ENCODE data around the gene MCF2L2. TPM values are rescaled to one million over a fixed set of nuclear protein-coding genes. Genes with fewer than 3 reads are reported as not detected.
A peak's percentile ranks its signal among the peaks of the same experiment; 100 is the strongest.

MCF2L2 gene
- total and polyA plus RNA-seq, 9 donors = 0.12 to 2.2 (median 0.61) TPM

DNA sequence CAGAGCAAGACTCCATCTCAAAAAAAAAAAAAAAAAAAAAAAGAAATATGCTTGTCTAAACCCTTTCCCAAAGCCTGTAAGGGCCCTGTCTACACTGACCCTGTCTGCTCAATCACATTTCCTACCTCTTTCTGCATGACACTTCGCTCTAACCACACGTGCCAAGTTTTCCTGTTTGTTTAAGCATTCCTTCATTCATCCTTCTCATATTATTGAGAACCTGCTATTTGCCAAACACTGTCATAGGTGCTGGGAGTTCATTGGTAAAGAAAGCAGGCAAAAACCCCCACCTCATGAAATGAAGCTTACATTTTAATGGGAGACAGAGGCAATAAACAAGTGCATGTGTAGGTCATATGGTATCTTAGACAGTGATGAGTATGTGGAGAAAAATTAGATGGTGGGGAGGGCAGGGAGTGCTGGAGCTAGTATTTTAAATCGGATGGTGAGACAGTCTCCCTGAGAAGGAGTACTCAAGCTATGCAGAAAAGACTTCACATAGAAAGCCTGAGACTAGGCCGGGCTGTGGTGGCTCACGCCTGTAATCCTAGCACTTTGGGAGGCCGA lies 127.3 kb downstream of the MCF2L2 start:
- Histone ChIP-seq H3K9me3 (no peaks in the 10 kb centered on the region), H3K4me3 (no peak overlapping the region), H3K4me1 (ENCODE audit: insufficient read depth) (no peaks in the 10 kb centered on the region), H3K36me3 (no peaks in the 10 kb centered on the region), H3K27ac (no peak overlapping the region), H3K27me3 (no peaks in the 10 kb centered on the region)
- DNase-seq = no peak
- intact Hi-C loops (cut with DNase I) = no loop called here
- WGBS, 3 donors = 84 to 88% (median 85%) methylated on average over 6 of the region's 6 CpGs
- TF ChIP-seq, protein P1, sequence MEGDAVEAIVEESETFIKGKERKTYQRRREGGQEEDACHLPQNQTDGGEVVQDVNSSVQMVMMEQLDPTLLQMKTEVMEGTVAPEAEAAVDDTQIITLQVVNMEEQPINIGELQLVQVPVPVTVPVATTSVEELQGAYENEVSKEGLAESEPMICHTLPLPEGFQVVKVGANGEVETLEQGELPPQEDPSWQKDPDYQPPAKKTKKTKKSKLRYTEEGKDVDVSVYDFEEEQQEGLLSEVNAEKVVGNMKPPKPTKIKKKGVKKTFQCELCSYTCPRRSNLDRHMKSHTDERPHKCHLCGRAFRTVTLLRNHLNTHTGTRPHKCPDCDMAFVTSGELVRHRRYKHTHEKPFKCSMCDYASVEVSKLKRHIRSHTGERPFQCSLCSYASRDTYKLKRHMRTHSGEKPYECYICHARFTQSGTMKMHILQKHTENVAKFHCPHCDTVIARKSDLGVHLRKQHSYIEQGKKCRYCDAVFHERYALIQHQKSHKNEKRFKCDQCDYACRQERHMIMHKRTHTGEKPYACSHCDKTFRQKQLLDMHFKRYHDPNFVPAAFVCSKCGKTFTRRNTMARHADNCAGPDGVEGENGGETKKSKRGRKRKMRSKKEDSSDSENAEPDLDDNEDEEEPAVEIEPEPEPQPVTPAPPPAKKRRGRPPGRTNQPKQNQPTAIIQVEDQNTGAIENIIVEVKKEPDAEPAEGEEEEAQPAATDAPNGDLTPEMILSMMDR (IDR thresholded peaks at IDR 0.05) = no peak
- TF ChIP-seq POLR2A (IDR thresholded peaks at IDR 0.05) (no peak), EP300 (IDR thresholded peaks at IDR 0.05) (no peak)

DNA sequence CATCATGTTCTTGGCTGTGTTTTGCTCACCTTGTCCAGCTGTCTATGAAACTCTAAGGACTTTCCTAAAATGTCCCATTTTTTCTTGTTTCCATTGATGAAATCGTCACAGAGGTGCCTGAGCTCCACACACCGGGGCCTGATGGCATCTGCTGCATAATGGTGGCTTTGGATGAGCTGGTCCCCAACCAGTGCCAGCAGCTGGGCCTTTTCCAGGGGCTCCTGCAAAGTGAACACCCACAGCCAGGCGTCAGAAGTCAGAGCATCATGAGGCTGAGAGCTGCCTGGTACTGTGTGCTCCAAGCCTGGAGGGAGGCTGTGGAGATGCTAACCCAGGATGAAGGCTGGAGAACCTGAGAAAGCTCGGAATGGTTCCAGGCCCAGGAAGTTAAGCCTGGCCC lies 128.4 kb downstream of the MCF2L2 start:
- Histone ChIP-seq H3K4me3 (no peak overlapping the region), H3K27ac (no peak overlapping the region), H3K36me3 (no peaks in the 10 kb centered on the region), H3K27me3 (no peaks in the 10 kb centered on the region), H3K4me1 (ENCODE audit: insufficient read depth) (no peaks in the 10 kb centered on the region), H3K9me3 (no peaks in the 10 kb centered on the region)
- WGBS, 3 donors = 94 to 98% (median 97%) methylated on average over 4 of the region's 4 CpGs
- TF ChIP-seq EP300 (IDR thresholded peaks at IDR 0.05) = no peak
- TF ChIP-seq POLR2A (IDR thresholded peaks at IDR 0.05) = no peak
- TF ChIP-seq, protein P1 (IDR thresholded peaks at IDR 0.05) = no peak
- DNase-seq = no peak
- intact Hi-C loops (cut with DNase I) = loop anchor here in 1 of 4 donors (10.0 kb wide), 1 partner anchor 65 kb away; no protein-coding TSS in a partner anchor

DNA sequence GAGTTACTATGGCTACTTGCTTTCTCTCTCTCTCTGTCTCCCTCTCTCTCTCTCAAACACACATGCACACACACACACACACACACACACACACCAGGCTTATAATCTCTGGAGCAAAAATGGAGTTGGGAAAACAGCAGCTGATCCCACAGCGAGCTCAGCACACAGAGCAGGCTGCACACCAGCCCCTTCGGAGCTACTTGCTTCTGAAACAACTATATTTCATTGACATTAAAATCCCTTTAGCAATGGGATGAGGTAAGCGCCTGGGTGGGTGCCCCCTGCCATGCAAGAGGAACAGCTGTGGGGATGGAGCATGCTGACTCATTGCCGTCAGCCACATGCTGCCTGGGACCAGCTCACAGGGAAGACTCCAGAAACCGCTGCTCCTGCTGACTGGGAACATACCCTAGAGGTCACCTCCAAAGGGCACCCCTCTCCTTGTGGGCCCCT lies 129.7 kb downstream of the MCF2L2 start:
- WGBS, 3 donors = 58 to 70% (median 64%) methylated on average over 5 of the region's 5 CpGs
- no peaks in the 10 kb centered on the region for H3K27me3 ChIP-seq
- intact Hi-C loops (cut with DNase I) = loop anchor here in 1 of 4 donors (10.0 kb wide), 1 partner anchor 64 kb away; no protein-coding TSS in a partner anchor
- no peaks in the 10 kb centered on the region for H3K4me1 ChIP-seq (ENCODE audit: insufficient read depth)
- no peaks in the 10 kb centered on the region for H3K36me3 ChIP-seq
- no peak overlapping the region for H3K4me3 ChIP-seq
- no peaks in the 10 kb centered on the region for H3K9me3 ChIP-seq
- peak in 2 of 5 donors; percentile 12 to 25 for DNase-seq
- TF ChIP-seq, protein P1 (IDR thresholded peaks at IDR 0.05) = no peak
- TF ChIP-seq POLR2A (IDR thresholded peaks at IDR 0.05) (no peak), EP300 (IDR thresholded peaks at IDR 0.05) (no peak)
- H3K27ac ChIP-seq = no peak overlapping the region

DNA sequence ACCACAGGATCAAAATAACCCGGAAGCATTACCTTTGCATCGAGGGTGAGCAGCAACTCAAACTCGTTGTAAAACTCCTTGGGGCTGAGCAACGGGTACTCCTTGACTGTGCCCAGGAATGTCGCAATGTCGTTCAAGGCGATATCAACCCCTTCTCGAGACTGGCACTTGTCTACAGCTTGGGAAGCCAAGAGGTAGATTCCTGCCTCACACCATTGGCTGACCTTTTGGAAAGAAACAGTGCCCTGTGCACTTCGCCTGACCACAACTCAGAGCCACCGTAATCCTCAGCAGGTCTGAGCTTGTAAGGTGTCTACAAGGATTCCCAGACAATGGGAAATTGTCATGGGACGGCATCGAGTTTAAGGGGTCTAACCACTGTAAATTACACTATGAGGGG lies 131.5 kb downstream of the MCF2L2 start:
- TF ChIP-seq POLR2A (IDR thresholded peaks at IDR 0.05) (no peak), EP300 (IDR thresholded peaks at IDR 0.05) (no peak)
- TF ChIP-seq, protein P1 (IDR thresholded peaks at IDR 0.05) = no peak
- DNase-seq = no peak
- Histone ChIP-seq H3K27ac (no peak overlapping the region), H3K27me3 (no peaks in the 10 kb centered on the region), H3K9me3 (no peaks in the 10 kb centered on the region), H3K4me3 (no peak overlapping the region), H3K36me3 (no peaks in the 10 kb centered on the region), H3K4me1 (ENCODE audit: insufficient read depth) (no peaks in the 10 kb centered on the region)
- intact Hi-C loops (cut with DNase I) = loop anchor here in 1 of 4 donors (10.0 kb wide), 1 partner anchor 62 kb away; no protein-coding TSS in a partner anchor
- WGBS, 3 donors = 92 to 97% (median 94%) methylated on average over 12 of the region's 12 CpGs
